GM10266 (cell line): ENCODE data around the gene RNU1-2.
A peak's percentile ranks its signal among the peaks of the same experiment; 100 is the strongest.
"Not testable (repeated sequence)": the region's sequence is repeated elsewhere in the genome, so short reads cannot be mapped to it uniquely, and the experiment has no call there.

Source experiments
- DNase-seq: peaks from one replicate; pipeline ENCODE4 v3.0.0; 2012; ENCODE audit errors: extremely low spot score
- CTCF ChIP-seq: IDR thresholded peaks from 2 replicates; pipeline ENCODE4 v1.5.1; 2012; ENCODE audit warnings: mild to moderate bottlenecking, low read depth; ENCODE audit not compliant: control insufficient read depth, insufficient read depth; ENCODE audit errors: missing control alignments

The RNU1-2 gene

GRCh38 chr1:16938351-16939321, 42.9 kb downstream of the RNU1-2 start:
- DNase-seq = no peak
- TF ChIP-seq CTCF = no peak

- DNase-seq = peak; percentile 20
Observed at GRCh38 chr1:16939386-16940180, 43.8 kb downstream of the RNU1-2 start.

GRCh38 chr1:16944038-16944437, 48.3 kb downstream of the RNU1-2 start:
- TF ChIP-seq CTCF = no peak
- DNase-seq = no peak

- not testable (repeated sequence) for DNase-seq
Observed at GRCh38 chr1:16945512-16945911, 49.7 kb downstream of the RNU1-2 start.
